ENCODE data around the gene INO80B. TPM values are rescaled to one million over a fixed set of nuclear protein-coding genes. Genes with fewer than 3 reads are reported as not detected.
"Not testable (repeated sequence)": the region's sequence is repeated elsewhere in the genome, so short reads cannot be mapped to it uniquely, and the experiment has no call there.

INO80B gene
- total RNA-seq, 1 donor from 2014 or later = 15.3 TPM

DNA sequence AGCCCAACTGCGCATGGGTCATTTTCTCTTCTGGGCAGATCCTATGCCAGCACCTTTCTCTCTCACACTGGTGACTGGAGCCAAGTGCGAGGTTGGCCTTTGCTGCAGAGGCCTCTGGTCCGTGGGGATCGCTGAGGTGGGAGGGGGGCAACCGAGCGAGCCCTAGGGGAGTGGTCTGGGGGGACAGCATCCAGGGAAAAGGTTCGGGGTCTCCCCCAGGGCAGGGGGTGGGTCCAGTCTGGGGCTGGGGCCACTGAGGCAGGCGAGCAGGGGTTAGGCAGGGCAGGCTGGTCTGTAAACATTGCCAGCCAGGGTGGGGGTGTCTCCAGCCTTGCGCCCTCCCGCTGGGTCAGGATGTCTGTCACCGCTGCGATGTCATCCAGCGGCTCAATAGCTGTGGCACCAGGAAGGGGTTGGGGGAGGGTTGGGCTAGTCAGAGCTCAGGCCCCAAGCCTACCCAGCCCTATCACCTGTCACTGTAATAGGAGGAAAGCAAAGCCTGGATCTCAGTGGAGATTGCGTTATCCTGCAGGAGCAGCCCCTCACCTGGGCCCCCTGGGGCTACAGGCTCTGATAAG is 28.6 kb upstream of the INO80B start:
- no peak for DNase-seq

- no peak for DNase-seq
Observed at GRCh38 chr2:74427551-74427950, 27.3 kb upstream of the INO80B start.

GRCh38 chr2:74428675-74429074 is 26.2 kb upstream of the INO80B start:
- DNase-seq = no peak

- no peak for DNase-seq
Observed at GRCh38 chr2:74429487-74430451, 25.1 kb upstream of the INO80B start.

- no peak for DNase-seq
Observed at GRCh38 chr2:74430502-74430901, 24.4 kb upstream of the INO80B start.

DNA sequence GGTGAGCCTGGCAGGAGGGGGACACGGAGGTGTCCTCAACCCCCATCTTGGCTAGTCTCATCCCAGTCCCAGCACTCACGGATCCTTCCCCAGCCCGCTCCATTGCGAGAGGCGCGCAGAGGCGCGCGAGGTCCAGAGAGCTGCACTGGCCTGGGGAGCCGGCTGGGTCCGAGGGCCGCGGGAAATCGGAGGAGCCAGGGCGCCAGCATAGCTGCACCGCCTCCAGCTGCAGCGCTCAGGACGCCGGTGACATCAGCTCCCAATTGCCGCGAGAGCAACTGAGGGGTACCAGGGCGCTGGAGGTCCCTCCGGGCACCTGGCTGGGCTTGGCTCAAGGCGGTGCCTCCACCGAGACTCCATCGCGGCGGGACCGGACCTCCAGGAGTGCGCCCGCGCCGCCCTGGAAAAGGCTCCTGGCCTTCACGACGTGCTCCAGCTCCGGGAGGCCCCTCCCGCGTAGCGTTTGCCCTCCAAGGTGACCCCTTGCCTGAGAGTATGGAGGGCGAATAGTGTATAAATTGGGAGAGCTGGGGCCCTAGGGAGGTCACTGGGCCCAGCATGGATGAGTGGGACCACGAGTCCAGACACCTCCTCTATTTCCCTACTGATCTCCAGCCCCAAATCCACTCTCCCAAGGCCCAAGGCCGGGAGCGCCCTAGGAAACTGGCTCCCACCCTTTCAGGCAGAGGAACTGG is 18.6 kb upstream of the INO80B start:
- no peak for DNase-seq

GRCh38 chr2:74436848-74437695 is 17.8 kb upstream of the INO80B start:
- no peak for DNase-seq

GRCh38 chr2:74438248-74438647 is 16.6 kb upstream of the INO80B start:
- no peak for DNase-seq

DNA sequence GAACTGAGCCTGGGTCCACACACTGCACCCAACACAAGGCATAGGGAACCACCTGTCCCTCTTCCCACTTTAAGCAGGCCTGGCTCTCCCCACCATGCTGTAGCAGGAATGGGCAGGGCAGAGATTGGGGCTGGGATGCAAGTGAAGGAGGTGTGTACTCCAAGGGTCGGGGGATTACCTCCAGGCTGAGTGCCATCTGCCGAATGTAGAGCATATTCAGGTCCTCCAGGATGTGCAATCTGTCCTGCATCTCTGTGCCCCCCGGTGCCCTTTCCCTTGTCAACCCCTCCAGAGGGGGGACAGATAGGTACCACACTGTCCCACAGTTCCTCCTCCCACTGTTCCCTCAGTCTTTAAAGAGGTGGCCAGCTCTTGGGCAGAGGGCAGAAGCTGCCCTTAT is 15.5 kb upstream of the INO80B start:
- DNase-seq = no peak

DNA sequence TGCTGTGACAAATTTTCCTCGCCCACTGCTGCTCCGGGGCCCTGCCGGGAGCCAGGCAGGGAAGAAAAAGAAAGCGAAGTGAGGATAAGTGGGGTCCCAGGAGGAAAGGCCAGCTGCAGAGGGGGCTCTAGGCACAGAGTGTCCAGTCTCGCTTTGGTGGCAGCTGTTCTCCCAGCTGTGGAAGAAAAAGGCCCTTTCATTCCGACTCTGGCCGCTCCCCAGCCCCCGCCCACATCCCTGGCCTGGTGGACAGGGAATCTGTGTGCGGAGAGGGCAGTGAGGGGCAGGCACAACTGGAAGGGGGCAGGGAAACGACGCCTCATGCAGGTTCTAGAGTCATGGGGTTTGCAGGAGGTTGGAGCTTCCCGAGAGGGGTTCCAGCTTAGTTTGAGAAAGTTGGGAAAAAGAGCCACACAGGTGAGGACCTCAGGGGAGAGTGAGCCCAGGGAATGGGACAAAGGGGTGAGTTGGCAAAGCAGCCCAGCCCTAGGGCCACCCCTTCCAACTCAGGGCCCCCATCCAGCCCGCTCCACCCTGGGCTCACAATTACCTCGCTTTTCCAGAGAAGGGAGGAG is 15.0 kb upstream of the INO80B start:
- DNase-seq = peak; percentile 83

- DNase-seq = peak; percentile 88
Observed at GRCh38 chr2:74440378-74441169, 14.3 kb upstream of the INO80B start.

DNA sequence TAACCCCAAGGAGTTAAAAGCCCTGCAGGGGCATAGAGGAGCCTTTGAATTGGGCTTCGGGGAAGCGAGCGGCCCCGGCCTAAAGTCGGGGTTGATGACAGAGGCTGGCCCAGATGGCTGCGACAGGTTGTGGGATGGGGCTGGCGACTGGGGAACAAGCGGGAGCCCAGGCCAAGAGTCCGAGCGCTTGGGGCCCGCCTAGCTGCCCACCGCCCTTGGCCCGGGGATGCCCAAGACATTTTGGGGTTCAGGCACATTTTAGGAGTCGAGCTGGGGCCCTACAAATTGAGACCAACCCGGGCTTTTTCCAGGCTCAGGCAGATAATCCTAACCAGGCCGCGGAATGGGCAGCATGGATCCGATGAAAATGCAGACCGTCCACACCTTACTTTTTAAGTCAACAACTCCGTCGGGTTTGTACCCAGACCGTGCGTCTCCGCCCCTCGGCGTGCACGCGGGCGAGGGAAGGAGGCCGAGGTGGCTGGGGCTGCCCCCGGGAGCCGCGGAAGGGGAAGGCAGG is 13.7 kb upstream of the INO80B start:
- DNase-seq = no peak

DNA sequence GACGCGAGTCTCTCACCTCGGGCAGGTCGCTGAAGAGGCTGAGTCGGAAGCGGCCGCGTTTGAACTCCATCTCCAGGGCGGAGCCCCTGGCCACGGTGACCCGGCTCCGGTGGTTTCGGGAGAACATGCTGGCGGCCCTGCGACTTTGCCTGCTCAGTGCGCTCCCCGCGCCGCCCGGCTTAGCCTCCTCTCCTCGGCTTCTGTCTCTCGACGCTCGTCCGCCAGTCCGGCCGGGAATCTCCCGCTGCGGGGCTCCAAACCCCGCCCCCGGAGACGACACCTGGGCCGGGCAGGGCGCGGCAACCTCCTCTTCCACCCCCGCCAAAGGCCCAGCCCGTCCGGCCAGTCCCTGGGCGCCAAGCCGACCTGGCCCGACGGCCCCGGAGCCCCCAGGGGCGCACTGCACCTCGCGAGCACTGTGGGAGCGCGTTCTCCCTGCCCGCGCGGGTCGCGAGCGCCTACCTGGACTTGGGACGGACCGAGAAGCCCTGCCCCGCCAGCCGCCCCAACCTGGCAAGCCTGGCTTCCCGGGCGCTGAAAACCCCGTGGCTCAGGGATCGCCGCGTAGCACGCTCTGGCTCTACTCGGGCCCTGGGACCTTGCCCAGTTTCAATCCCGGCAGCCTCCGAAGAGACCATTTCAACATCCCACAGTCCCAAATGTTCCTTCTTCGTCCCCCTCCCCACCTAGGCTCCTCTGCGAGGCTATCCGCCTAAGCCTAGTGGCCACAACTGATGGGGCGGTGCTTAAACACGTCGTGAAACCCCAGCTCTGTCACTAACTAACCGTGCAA is 13.0 kb upstream of the INO80B start, which contains the start of gene RTKN:
TSS of gene RTKN (minus strand) at position 248 of the 793 bp plus-strand sequence. CDS start at position 127, 121 bp downstream.
- DNase-seq = no peak

DNA sequence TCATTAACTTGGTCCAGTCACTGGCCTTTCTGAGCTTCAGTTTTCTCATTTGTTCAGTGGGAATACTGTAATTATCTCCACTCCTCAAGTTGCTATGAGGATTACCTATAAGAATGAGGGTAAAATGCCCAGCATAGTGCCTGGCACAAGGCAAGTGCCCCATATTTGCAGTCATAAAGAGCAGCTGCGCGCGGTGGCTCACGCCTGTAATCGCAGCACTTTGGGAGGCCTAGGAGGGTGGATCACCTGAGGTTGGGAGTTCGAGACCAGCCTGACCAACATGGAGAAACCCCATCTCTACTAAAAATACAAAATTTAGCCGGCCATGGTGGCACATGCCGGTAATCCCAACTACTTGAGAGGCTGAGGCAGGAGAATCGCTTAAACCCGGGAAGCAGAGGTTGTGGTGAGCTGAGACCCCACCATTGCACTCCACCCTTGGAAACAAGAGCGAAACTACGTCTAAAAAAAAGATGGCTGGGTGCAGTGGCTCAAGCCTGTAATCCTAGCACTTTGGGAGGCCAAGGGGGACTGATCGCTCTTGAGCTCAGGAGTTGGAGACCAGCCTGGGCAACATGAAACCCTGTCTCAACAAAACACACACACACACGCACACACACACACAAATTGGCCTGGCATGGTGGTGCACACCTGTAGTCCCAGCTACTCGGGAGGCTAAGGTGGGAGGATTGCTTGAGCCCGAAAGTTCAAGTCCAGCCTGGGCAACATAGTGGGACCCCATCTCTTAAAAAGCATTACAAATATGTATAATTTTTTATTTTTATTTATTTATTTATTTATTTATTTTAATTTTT is 12.2 kb upstream of the INO80B start:
- not testable (repeated sequence) for DNase-seq

DNA sequence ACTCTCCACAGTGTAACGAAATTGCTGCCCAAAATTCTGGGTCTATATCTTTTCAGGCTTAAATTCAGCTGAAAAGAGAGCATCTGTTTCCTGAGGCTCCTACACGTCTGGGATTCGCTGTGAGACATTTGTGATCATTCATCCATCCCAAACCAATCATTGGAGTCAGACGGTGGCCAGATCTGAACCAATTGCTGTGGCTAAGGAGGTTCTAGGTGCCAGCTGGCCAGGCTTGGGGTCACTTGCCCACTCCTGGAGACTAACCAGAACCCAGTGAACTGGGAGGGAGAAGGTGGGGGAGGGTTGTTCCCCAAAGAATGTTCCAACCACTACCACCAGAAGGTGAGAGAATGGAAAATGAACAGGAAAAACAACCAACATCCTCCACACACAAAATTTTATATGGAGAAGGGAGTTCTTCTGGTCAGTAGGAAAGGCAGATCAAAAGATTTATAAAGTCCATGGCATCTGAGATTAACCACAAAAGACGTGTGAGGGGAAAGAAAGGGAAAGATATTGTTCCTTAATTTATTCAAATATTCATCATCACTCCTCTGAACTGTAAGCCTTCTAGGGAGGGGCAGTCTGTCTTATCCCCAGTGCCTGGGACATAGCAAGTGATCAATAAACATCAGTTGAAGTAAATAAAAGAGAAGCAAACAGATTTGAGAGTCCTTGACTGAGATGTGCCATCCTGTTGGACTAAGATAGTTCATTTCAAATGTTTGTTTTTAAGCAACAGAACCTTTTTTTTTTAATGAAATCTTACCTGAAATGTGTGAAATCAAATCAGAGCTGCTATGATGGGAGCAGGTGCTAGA is 10.2 kb upstream of the INO80B start:
- no peak for DNase-seq

DNA sequence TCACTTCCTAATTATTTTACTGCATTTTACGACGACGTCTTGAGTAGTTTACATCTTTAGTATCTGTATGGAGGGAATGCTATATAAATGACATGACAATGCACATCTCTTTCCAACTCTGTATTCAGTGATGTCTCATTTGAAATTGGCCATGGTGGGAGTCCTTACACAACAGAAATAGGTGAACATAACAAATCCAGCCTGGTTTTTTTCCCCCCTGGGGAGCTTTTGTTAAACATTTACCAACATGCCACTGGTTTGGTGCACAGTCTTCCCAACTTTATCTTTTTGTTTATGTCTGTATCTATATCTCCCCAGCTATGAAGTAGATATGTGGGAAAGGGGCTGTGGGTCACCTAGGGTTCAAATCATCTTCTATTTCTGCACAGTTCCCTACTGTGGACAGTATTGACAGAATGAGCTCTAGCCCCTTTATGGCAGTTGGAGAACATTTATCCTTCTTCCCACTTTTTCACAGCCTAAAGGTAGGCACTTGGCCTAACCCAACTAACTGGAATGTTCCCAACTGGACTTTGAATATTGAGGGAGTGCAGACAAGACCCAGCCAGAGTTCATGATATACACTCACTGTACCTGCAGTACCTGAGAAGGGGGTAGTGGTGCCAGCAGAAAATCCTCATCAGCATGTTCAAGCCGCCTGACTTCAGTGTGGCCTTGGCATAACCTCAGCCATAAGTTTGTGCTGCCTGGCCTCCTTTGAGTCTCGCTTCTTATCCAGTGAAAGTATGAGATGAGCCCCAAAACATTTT is 7.5 kb upstream of the INO80B start:
- no peak for DNase-seq

GRCh38 chr2:74448771-74449170 is 6.1 kb upstream of the INO80B start:
- DNase-seq = no peak

Data from occipital lobe (tissue), 2 donors.